NCI-H748 treated with DMSO at 0.1 percent for 48 hours (cell line): ENCODE data around the gene TNFRSF11A.

ENCODE experiments used
- DNase-seq: peaks from one replicate; lab custom pipeline; 2025; lab: John Stamatoyannopoulos, UW

The TNFRSF11A gene

DNA sequence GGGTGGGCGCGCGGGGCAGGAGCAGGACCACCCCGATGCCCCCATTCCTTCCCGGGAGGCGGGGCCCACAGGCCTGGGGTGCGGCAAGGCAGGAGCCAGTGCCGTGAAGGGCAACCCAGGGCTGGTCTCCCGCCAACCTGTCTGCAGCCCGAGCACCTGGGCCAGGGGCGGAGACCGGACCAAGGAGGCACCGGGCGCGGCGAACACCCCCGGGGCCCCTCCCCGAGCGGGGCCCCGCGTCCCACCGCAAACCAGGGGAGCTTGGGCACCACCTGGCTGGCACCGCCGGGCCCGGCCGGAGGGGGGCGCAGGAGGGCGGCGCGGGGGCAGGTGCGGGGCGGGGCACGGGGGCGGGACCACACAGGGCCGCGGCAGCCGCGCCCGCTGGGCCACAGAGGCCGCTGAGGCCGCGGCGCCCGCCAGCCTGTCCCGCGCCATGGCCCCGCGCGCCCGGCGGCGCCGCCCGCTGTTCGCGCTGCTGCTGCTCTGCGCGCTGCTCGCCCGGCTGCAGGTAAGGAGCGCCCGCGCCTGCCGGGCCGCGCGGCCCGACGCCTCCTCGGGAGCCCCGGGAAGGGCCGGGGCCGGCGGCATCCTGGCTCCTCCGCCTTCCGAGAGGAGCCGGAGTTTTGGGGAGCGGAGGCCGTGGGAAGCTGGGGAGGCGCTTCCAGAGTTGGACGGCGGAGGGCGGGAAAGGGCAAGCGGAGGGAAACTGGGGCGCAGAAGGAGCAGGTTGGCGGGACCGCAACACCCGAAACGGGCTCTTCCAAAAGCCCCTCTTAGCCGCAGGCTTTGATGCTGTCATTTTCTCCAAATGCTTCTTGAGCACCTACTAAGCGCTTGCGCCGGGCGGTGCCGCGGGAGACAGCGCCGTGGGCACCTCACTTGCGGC lies at the start of gene TNFRSF11A:
Gene TNFRSF11A (plus strand): TSS at position 394 of the 889 bp plus-strand sequence. CDS start 43 bp downstream, at position 437.
- DNase-seq = no peak

DNA sequence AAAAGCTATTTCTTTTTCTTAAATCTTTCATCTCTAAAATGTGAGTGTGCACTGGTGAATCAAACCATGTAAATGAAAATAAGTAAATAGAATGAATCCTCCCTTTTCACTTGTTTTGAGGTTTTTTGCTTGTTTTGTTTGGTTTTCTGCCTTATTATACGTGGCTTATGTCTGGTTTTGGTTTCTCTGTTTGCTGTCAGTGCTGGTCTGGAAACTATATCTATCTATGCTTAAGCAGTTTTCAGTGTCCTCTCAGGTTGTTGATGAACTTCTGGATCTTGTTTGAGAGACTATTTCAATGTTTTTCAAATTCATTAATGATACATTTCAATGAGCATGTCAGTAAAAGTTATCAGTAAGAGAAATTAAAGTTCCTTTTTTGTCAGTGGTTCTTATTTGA lies 48.1 kb upstream of the TNFRSF11A start:
- DNase-seq = no peak

GRCh38 chr18:62279561-62279960 lies 45.5 kb upstream of the TNFRSF11A start:
- peak; percentile 94 for DNase-seq

DNA sequence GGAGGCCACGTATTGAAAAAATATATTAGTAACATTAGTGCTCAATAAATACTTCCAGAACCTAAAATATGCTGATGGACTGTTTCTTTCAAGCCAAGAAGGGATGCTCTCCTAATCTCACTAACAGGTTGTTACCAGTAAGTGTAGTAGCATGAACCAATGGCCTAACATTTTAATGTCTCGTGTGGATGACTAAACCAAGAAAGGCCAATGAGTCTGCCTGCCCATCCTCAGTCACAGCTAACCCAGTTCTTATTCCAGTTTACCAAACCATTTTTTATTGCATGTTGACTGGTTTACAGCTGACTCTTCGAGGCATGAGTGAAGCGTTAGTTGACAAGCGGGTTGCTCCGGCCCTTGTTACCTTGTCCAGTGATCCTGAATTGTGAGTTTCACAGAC lies 45.1 kb upstream of the TNFRSF11A start:
- DNase-seq = no peak

GRCh38 chr18:62280786-62281185 lies 44.3 kb upstream of the TNFRSF11A start:
- DNase-seq = no peak

GRCh38 chr18:62281684-62282083 lies 43.4 kb upstream of the TNFRSF11A start:
- DNase-seq = no peak

- DNase-seq = no peak
Measured at GRCh38 chr18:62282188-62282629, 42.9 kb upstream of the TNFRSF11A start.

- DNase-seq = no peak
Measured at GRCh38 chr18:62284637-62285036, 40.5 kb upstream of the TNFRSF11A start.

- no peak for DNase-seq
Measured at GRCh38 chr18:62285281-62285680, 39.8 kb upstream of the TNFRSF11A start.

DNA sequence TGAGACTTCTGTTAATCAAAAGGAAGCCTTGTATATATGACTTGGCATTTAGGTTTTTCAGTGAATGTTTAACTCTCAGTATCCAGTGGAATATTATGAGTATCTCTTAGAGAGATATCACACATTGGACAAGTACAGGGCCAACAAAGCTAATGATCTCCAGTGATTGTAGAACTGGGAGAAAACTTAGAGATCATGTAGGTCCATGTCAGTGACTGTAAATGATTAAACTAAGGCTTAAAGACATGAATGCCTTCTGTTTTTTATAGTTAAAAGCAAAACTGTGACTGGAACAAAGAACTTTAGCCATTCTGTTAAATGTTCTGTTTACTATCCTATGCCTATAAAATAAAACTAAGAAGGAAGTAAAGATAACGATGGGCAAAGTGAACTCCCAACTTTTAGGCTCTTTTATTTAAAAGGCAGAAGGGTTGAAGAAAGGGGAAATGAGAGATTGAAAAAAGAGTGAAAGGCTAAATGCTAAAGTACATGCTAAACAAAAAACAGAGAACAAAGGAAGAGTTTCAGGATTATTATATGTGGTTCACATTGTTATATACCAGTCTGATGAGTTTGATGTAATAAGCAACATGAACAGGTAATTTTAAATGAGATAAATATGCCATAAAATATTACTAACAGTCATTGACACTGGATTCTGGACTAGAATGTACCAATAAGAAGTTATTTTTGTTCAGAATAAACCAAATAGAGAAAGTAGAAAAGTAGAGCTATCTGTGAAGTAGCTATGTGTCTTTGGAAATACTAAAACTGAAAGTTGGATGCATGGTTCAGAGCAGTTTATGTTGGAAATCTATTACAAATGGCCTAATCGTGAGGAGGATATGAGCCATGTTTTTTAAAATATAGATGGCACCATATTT lies 37.1 kb upstream of the TNFRSF11A start:
- DNase-seq = no peak

GRCh38 chr18:62288665-62289008 lies 36.5 kb upstream of the TNFRSF11A start:
- no peak for DNase-seq

DNA sequence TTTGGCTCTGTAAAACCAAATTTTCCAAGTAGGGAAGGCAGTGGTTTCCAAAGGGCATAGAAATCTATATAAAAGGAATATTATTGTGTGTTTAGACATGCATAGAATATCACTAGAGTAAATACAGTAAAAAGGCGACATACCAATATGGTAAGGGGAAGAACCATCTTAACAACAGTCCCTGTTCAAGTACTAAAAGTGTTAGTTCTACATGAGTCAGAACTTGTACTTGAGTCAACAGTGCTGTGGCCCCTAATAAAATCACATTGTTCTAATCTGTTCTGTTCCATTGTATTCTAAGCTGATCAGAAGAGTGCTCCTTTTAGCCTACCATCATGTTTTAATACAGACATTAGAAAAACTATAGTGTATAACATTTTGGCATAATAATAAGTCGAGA lies 36.1 kb upstream of the TNFRSF11A start:
- no peak for DNase-seq

DNA sequence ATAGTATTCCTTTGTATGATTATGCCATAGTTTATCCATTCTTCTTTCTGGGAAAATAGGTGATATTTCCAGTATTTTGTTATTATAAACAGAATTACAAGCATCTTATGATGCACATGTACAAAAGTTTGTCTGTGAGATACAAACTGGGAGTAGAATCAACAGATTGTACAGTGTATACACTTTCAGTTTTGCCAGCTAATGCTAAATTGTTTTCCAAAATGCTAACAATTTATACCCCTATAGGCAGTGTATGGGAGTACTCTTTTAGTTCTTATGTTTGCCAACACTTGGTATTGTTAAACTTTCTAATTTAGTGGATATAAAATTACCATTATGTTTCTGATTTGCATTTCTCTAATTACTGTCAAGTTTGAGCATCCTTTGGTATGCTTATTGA lies 31.0 kb upstream of the TNFRSF11A start:
- no peak for DNase-seq

DNA sequence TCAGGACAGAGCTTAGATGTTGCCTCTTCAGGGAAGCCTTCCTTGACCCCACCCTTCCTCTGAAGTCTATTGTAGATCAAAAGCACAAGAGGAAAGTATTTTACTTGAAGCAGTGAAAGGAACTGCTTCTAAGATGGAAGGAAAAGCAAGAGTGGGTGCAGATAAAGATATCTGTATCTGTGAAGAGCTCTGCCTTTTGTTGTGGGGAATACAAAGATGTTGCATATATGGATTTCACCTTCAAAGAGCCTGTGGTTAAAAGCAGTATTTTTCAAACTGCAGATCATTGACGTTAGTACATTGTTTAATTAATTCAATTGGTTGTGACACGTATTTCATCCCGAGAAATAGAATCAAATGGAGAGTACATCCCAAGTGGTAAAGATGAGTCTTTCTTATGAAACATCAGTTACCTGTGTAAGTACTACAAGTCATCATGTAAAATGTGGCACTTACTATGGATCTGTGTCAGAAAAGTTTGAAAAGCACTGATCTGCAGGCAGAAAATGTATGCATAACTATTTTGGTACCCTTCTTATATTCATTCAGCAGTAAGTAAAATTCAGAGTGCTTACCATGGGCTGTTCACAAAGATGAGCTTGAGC lies 24.6 kb upstream of the TNFRSF11A start:
- DNase-seq = no peak

- no peak for DNase-seq
Measured at GRCh38 chr18:62301322-62301721, 23.8 kb upstream of the TNFRSF11A start.

DNA sequence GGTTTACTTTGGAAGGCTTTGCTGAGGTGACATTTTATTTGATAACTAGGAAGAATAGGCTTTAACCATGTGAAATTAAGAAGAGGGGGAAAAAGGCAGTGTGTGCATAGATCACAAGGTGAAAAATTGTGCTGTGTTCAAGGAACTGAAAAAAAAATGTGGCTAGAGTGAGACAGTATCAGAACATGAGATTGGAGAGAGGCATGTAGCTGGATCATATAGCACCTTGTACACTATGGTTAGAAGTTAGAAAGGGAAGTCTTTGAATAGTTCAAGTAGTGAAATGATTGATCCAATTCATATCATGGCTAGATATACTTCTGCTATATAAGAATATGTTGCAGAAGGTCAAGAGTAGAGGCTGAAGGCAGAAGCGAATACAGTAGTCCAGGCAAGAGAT lies 12.3 kb upstream of the TNFRSF11A start:
- no peak for DNase-seq

DNA sequence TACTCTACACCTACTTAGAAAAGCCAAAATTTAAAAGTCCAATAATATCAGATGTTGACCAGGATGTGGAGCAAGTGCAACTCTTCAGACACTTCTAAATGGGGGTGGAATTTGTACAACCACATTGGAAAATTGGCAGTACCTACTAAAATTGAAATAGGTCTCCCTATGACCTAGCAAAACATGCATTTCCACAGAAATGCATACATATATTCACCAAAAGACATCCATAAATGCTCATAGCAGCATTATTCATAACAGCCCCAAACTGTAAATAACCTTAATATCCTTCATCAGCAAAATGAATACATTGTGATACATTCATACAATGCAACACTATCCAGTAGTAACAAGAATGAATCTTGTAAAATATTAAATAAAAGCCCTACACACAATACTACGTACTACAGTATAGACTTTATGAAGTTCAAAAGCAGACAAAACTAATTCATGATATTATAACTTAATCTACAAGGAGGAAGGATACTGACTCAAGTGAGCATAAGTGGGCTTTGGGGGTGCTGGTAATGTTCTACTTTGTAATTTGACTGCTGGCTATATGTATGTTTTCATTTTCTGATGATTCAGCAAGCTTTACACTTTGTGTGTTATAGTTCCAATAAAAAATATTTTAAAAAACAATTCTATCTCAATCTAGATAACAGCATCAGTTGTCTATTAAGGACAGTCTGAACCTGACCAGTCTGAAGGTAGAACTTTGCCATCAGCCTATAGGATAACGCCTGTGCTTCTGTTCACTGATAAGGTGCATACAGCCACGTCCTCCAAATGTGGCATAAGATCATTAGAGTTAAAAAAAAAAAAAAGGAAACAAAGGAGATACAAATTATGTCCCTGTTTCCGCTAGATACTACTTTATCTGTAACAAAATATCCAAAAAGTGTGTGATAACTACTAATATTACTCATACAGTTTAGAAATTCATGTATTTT lies 6.6 kb upstream of the TNFRSF11A start:
- no peak for DNase-seq

- no peak for DNase-seq
Measured at GRCh38 chr18:62321201-62321600, 3.9 kb upstream of the TNFRSF11A start.

- DNase-seq = no peak
Measured at GRCh38 chr18:62323483-62324180, 1.5 kb upstream of the TNFRSF11A start.

- no peak for DNase-seq
Measured at GRCh38 chr18:62324181-62324828, 805 bp upstream of the TNFRSF11A start.
